CD4-positive, alpha-beta T cell treated with Interferon alpha-2 for 1 hour (primary cell): ENCODE measurements around the gene CTSK.
"Not testable (repeated sequence)": the region's sequence is repeated elsewhere in the genome, so short reads cannot be mapped to it uniquely, and the experiment has no call there.

Experiments
- DNase-seq, 2 donors: peaks; one replicate each; pipeline ENCODE4 v3.0.0-alpha.2; 2020 to 2022

Gene CTSK

GRCh38 chr1:150808121-150808520 is at the start of gene CTSK:
Gene CTSK, minus strand, starts transcription at chr1:150808260. Its CDS starts 1,455 bp downstream, at chr1:150806805.
- DNase-seq, result no peak

GRCh38 chr1:150852734-150853133 is 44.7 kb upstream of the CTSK start:
- DNase-seq, result not testable (repeated sequence)

GRCh38 chr1:150850801-150851362 is 42.8 kb upstream of the CTSK start:
- not testable (repeated sequence) for DNase-seq

GRCh38 chr1:150846473-150847146 is 38.5 kb upstream of the CTSK start:
- DNase-seq, result no peak

GRCh38 chr1:150843474-150843873 is 35.4 kb upstream of the CTSK start:
- DNase-seq, result no peak

GRCh38 chr1:150842964-150843363 is 34.9 kb upstream of the CTSK start:
- no peak for DNase-seq

GRCh38 chr1:150842343-150842742 is 34.3 kb upstream of the CTSK start:
- DNase-seq, result no peak

GRCh38 chr1:150841626-150842025 is 33.6 kb upstream of the CTSK start:
- DNase-seq, result peak in 1 of 2 donors; percentile 48

GRCh38 chr1:150840850-150841249 is 32.8 kb upstream of the CTSK start:
- not testable (repeated sequence) for DNase-seq

GRCh38 chr1:150836129-150836773 is 28.2 kb upstream of the CTSK start:
- DNase-seq, result no peak

GRCh38 chr1:150833961-150834360 is 25.9 kb upstream of the CTSK start:
- DNase-seq, result not testable (repeated sequence)

GRCh38 chr1:150832597-150832996 is 24.5 kb upstream of the CTSK start:
- no peak for DNase-seq

GRCh38 chr1:150829751-150830150 is 21.7 kb upstream of the CTSK start:
- no peak for DNase-seq

- DNase-seq, result no peak
Measured at GRCh38 chr1:150826299-150826698, 18.2 kb upstream of the CTSK start.

GRCh38 chr1:150820730-150821512 is 12.9 kb upstream of the CTSK start:
- no peak for DNase-seq

- DNase-seq, result no peak
Measured at GRCh38 chr1:150815871-150816270, 7.8 kb upstream of the CTSK start.

GRCh38 chr1:150813028-150813707 is 5.1 kb upstream of the CTSK start:
- peak; percentile 31 to 41 for DNase-seq

GRCh38 chr1:150810958-150811659 is 3.0 kb upstream of the CTSK start:
- no peak for DNase-seq

- no peak for DNase-seq
Measured at GRCh38 chr1:150809651-150810050, 1.6 kb upstream of the CTSK start.

GRCh38 chr1:150808846-150809245 is 786 bp upstream of the CTSK start:
- no peak for DNase-seq

GRCh38 chr1:150807249-150808023 is 624 bp downstream of the CTSK start:
- no peak for DNase-seq
